Iris pigment epithelial cell (primary cell): ENCODE results near the gene MAML2.
"Not testable (repeated sequence)": the region's sequence is repeated elsewhere in the genome, so short reads cannot be mapped to it uniquely, and the experiment has no call there.

Experiments
- DNase-seq: peaks from one replicate; pipeline ENCODE4 v3.0.0-alpha.2; 2011; ENCODE audit warnings: low read depth

Gene MAML2

GRCh38 chr11:96293109-96293508, 49.9 kb downstream of the MAML2 start:
- no peak for DNase-seq

- no peak for DNase-seq
Observed at GRCh38 chr11:96292291-96293010, 50.5 kb downstream of the MAML2 start.

GRCh38 chr11:96290631-96291030, 52.4 kb downstream of the MAML2 start:
- DNase-seq, result no peak

- DNase-seq, result no peak
Observed at GRCh38 chr11:96290031-96290430, 53.0 kb downstream of the MAML2 start.

DNA sequence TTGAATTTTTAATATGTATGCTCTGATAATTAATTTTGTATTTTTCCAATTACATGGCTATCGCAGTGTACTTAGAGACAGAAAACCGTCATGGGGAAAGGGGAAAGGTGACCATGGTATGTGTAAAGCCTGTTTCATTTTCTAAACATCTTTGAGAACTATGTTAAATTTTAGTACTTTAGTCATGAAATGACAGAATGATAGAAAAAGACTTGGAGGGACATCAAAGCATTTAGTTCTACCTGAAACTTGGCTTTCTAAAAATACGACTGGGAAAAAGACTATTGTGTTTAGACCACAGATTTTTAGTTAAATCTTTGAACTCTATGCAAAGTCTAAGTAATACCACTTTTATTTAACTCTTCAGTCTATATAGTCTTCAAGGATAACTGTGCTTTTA, 54.1 kb downstream of the MAML2 start:
- DNase-seq, result no peak

GRCh38 chr11:96287822-96288439, 55.1 kb downstream of the MAML2 start:
- peak; percentile 51 for DNase-seq

DNA sequence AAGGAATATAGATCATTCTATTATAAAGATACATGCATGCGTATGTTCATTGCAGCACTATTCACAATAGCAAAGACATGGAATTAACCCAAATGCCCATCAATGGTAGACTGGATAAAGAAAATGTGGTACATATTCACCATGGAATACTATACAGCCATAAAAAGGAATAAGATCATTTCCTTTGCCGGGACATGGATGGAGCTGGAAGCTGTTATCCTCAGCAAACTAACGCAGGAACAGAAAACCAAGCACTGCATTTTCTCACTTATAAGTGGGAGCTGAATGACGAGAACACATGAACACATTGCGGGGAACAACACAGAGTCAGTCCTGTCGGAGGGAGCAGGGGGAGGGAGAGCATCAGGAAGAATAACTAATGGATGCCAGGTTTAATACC, 57.0 kb downstream of the MAML2 start:
- not testable (repeated sequence) for DNase-seq

GRCh38 chr11:96284917-96285316, 58.1 kb downstream of the MAML2 start:
- DNase-seq, result no peak

GRCh38 chr11:96284401-96284800, 58.6 kb downstream of the MAML2 start:
- no peak for DNase-seq

DNA sequence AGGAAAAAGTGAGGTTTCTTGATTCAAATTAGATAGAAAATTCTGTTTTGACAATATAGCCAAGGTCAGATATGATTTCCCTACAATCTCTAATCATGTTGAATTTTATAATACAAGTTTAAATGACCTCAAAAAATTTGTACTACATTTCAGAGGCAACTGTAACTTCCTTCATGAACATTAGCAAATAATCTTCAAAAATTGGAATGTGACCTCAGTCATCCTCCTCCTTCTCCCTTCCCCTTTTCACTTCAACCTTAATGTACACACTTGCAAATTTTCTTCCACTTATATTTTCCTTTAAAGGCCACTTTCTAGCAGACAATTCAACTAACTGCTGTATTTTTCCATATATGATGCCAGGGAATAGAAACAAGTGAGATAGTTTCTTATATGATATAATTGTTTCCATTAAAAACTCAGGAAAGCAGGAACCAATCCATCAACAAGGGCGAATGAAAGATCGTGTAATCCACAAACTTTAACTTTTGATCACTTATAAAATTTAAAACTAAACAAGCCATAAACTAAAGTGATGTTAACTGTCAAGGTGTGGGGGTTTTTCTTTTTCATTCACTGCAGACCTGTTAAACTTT, 60.3 kb downstream of the MAML2 start:
- DNase-seq, result no peak

- DNase-seq, result no peak
Observed at GRCh38 chr11:96280444-96280843, 62.6 kb downstream of the MAML2 start.

DNA sequence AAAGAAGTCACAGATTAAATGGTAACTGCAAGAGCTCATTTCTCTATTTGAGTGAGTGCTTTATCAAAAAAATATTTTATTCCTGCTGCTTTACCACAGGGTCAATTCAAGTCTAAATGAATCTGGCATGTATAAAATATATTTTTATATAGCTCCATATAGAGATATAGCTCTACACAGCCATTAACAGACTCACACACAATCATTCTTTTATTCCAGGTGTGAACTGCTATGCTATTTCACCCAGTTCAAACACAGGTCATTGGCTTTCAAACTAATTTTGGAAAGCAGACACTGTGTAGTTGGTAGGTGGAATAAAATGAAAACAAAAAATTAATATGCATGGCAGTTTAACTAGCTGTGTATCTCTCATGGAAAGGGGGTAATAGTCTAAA, 63.1 kb downstream of the MAML2 start:
- no peak for DNase-seq

- DNase-seq, result peak; percentile 79
Observed at GRCh38 chr11:96279018-96279895, 63.7 kb downstream of the MAML2 start.

DNA sequence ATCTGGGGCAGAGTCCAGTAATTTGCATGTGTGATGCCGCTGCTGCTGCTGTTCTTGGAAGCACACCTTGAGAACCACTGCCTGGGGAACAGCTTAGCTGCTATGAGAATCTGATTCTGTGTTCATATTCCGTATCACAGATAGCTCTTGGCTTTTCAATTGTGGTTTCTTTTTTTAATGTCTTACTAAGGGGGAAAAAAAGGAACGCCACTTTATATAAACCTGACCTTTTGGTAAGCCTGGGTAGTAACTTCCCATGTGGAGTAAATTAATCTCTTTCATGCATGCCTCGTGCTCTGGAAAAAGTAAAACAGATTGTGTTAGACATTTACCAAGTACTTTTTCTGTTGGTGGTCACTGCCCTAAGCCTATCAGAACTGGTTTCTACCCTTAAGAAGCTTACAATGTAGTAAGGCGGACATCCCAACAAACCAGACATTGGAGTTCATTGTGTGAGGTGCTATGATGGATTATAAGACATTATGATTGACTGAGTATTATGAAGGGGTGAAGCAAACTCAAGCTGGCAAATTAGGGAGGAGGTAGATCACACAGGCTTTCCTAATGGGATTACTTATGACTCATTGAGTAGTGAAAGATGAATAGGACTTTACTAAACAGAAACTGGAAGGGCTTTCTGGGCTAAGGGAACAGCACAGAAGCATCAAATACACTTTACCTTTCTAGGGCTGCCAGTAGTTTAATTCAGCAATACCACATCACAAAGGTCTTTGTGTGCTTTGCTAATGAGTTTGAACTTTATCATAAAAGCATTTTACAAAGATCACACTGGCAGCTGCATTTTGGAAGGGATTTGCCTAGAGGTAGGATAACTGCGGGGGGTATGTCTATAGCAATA, 64.7 kb downstream of the MAML2 start:
- peak; percentile 40 for DNase-seq

DNA sequence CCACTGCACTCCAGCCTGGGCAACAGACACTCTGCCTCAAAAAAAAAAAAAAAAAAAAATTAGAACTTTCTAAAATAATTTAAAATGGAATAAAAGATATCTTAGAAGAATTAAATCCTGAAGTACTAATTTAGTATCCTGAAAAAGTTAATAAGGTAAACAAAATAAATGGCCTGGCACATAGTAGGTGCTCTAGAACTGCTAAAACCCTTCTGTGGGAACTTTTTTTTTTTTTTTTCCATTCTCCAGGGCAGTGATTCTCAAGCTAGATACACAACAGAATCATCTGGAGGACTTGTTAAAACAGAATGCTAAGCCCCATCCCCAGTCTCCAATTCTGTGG, 65.3 kb downstream of the MAML2 start:
- DNase-seq, result no peak

- no peak for DNase-seq
Observed at GRCh38 chr11:96276836-96277235, 66.2 kb downstream of the MAML2 start.

GRCh38 chr11:96275801-96276594, 67.0 kb downstream of the MAML2 start:
- peak; percentile 67 for DNase-seq

DNA sequence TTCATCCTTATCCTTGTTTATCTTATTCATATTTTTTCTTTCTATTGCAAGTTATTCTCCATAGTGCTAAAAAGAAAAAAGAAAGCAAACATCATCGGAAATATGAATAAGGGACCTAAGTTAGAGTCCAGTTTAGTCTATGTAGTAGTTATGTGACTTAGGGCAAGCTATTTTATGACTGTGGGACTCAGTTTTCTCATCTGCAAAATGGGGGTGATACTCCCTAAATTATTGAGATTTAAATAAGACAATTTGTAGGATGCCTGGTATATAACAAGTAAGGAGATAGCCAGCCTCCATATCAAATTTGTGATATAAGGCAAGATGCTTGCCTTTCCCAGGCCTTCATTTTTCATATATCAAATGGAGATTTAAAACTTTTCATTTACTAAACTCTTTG, 69.5 kb downstream of the MAML2 start:
- no peak for DNase-seq

GRCh38 chr11:96272529-96273222, 70.3 kb downstream of the MAML2 start:
- DNase-seq, result peak; percentile 54

GRCh38 chr11:96271777-96272176, 71.2 kb downstream of the MAML2 start:
- DNase-seq, result no peak
